ENCODE data around the gene ASAP2.

The ASAP2 gene

GRCh38 chr2:9205963-9206948 is at the start of gene ASAP2:
Gene ASAP2 (plus strand): TSS chr2:9206812. CDS start chr2:9207105, 293 bp downstream.
- TF ChIP-seq, protein P1, sequence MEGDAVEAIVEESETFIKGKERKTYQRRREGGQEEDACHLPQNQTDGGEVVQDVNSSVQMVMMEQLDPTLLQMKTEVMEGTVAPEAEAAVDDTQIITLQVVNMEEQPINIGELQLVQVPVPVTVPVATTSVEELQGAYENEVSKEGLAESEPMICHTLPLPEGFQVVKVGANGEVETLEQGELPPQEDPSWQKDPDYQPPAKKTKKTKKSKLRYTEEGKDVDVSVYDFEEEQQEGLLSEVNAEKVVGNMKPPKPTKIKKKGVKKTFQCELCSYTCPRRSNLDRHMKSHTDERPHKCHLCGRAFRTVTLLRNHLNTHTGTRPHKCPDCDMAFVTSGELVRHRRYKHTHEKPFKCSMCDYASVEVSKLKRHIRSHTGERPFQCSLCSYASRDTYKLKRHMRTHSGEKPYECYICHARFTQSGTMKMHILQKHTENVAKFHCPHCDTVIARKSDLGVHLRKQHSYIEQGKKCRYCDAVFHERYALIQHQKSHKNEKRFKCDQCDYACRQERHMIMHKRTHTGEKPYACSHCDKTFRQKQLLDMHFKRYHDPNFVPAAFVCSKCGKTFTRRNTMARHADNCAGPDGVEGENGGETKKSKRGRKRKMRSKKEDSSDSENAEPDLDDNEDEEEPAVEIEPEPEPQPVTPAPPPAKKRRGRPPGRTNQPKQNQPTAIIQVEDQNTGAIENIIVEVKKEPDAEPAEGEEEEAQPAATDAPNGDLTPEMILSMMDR (IDR thresholded peaks at IDR 0.05; ENCODE audit: borderline replicate concordance, insufficient read depth, low read depth, low read length), result peak; percentile 79
- H3K4me3 ChIP-seq (ENCODE audit: low read depth, low read length), result peak within 1 kb of the TSS; percentile 34

DNA sequence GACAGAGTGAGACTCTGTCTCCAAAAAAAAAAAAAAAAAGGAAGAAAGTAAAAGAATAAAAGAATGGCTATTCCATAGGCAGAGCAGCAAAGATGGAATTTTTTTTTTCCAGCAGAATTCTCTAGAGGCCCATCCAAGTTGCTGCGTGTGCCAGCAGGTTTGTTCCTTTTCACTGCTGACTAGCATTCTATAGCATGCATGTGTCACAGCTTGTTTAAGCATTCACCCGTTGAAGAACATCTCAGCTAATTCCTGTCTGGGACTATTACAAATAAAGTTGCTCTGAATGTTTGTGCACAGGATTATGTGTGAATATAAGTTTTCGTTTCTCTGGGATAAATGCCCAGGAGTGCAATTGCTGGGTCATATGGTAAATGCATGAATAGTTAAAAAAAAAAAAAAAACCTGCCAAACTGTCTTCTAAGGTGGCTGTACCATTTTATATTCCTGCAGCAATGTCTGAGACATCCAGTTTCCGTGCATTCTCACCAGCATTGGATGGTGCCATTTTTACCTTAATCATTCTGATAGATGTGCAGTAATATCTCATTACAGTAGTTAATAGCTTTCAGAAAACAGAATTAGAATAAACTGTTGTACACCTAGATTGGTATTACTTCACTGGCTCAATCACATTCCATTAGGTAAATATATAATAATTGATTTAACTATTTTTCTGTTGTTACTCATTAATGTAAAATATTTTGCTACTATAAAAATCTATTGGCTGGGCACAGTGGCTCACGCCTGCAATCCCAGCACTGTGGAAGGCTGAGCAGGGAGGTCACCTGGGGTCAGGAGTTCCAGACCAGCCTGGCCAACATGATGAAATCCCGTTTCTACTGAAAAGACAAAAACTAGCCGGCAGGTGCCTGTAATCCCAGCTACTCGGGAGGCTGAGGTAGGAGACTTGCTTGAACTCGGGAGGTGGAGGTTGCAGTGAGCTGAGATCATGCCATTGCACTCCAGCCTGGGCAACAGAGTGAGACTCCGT is 47.5 kb upstream of the ASAP2 start:
- no peak overlapping the region for H3K4me3 ChIP-seq (ENCODE audit: low read depth, low read length)
- TF ChIP-seq, protein P1 (IDR thresholded peaks at IDR 0.05; ENCODE audit: borderline replicate concordance, insufficient read depth, low read depth, low read length), result no peak

GRCh38 chr2:9160732-9161131 is 45.9 kb upstream of the ASAP2 start:
- no peak overlapping the region for H3K4me3 ChIP-seq (ENCODE audit: low read depth, low read length)
- TF ChIP-seq, protein P1 (IDR thresholded peaks at IDR 0.05; ENCODE audit: borderline replicate concordance, insufficient read depth, low read depth, low read length), result no peak

- H3K4me3 ChIP-seq (ENCODE audit: low read depth, low read length), result no peak overlapping the region
- TF ChIP-seq, protein P1 (IDR thresholded peaks at IDR 0.05; ENCODE audit: borderline replicate concordance, insufficient read depth, low read depth, low read length), result no peak
These were observed 43.8 kb upstream of the ASAP2 start for GRCh38 chr2:9162841-9163240.

GRCh38 chr2:9163306-9164111 is 43.1 kb upstream of the ASAP2 start:
- no peak overlapping the region for H3K4me3 ChIP-seq (ENCODE audit: low read depth, low read length)
- TF ChIP-seq, protein P1 (IDR thresholded peaks at IDR 0.05; ENCODE audit: borderline replicate concordance, insufficient read depth, low read depth, low read length), result no peak

DNA sequence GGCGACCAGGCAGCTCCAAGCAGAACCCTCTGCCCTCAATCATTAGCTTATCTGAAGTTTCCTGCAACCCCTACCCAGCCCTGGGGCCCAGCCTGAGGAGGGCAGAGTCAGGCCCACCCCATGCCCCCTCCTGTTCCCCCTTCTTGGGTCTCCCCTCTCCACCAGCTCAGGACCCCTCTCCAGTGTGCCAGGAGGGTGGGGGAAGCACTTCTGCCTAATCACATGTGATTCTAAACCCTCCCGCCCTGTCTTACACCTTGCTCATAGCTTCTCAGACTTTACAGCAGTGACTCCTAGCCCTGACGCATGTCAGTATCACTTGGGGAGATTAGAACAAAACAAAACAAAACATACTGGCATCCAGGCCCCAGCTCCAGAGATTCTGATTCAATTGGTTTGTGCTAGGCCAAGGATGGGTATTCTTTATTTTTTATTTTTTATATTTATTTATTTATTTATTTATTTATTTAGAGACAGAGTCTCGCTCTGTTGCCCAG is 42.5 kb upstream of the ASAP2 start:
- TF ChIP-seq, protein P1 (IDR thresholded peaks at IDR 0.05; ENCODE audit: borderline replicate concordance, insufficient read depth, low read depth, low read length), result no peak
- no peak overlapping the region for H3K4me3 ChIP-seq (ENCODE audit: low read depth, low read length)

All from GM12875 (cell line).